Stimulated activated CD8-positive, alpha-beta memory T cell treated with anti-CD3 and anti-CD28 coated beads, Interleukin-7, amount 100 ng/mL, for 1 hour (primary cell): Measurements from ENCODE around the gene PLEKHH2.

Experiments
- DNase-seq, 2 donors: peaks; one replicate each; pipeline ENCODE4 v3.0.0-alpha.2; 2020; ENCODE audit warnings: low read depth in 2 of 2

Gene PLEKHH2

GRCh38 chr2:43812006-43812405 is 174.9 kb downstream of the PLEKHH2 start:
- no peak for DNase-seq

GRCh38 chr2:43812947-43813346 is 175.9 kb downstream of the PLEKHH2 start:
- DNase-seq, result no peak

- DNase-seq, result no peak
Measured at GRCh38 chr2:43814711-43815110, 177.7 kb downstream of the PLEKHH2 start.
